MCF 10A (cell line): ENCODE results near the gene IKBKE. TPM values are rescaled to one million over a fixed set of nuclear protein-coding genes. Genes with fewer than 3 reads are reported as not detected.
A peak's percentile ranks its signal among the peaks of the same experiment; 100 is the strongest.

Experiments
- BruUV-seq: library from RNA; stranded (reverse); fragments of 400-500 nt; replicated peaks from 2 replicates; lab custom pipeline; 2021; lab: Mats Ljungman, UMichigan
- CTCF ChIA-PET: fragments of 300-600 bp; sonication (Branson Sonifier 250); formaldehyde crosslinking; extraction: SDS; loops from one replicate; lab custom pipeline; 2021; ENCODE audit warnings: antibody characterized with exemption, inconsistent platforms; lab: Yijun Ruan, JAX
- POLR2A ChIA-PET: fragments of 300-600, 350-650 bp; sonication (Branson Sonifier 250); formaldehyde crosslinking; extraction: SDS; loops from one replicate; lab custom pipeline; 2020; ENCODE audit warnings: antibody characterized with exemption, inconsistent platforms; lab: Yijun Ruan, JAX
- DNase-seq: peaks from one replicate; pipeline ENCODE4 v3.0.0-alpha.2; 2018; ENCODE audit not compliant: unreplicated experiment
- H3K27ac Mint-ChIP-seq: one replicate; pipeline ENCODE4 v1.8.0; 2022; ENCODE audit warnings: mild to moderate bottlenecking, low read depth, mixed read lengths; ENCODE audit not compliant: unreplicated experiment
- H3K27me3 Mint-ChIP-seq: one replicate; pipeline ENCODE4 v1.8.0; 2022; ENCODE audit warnings: mixed read lengths; ENCODE audit not compliant: insufficient read depth, unreplicated experiment
- H3K36me3 Mint-ChIP-seq: one replicate; pipeline ENCODE4 v1.8.0; 2022; ENCODE audit warnings: mild to moderate bottlenecking, moderate library complexity, mixed read lengths; ENCODE audit not compliant: insufficient read depth, unreplicated experiment
- H3K4me1 Mint-ChIP-seq: one replicate; pipeline ENCODE4 v1.8.0; 2022; ENCODE audit warnings: mixed read lengths; ENCODE audit not compliant: insufficient read depth, unreplicated experiment
- H3K4me3 Mint-ChIP-seq: one replicate; pipeline ENCODE4 v1.8.0; 2022; ENCODE audit warnings: mild to moderate bottlenecking, moderate library complexity, mixed read lengths; ENCODE audit not compliant: unreplicated experiment
- H3K9me3 Mint-ChIP-seq: one replicate; pipeline ENCODE4 v1.8.0; 2022; ENCODE audit warnings: mixed read lengths; ENCODE audit not compliant: unreplicated experiment
- CTCF ChIP-seq: fragments of 200-600 bp; IDR thresholded peaks from one replicate; pipeline ENCODE4 v1.8.0; 2022; ENCODE audit warnings: antibody characterized with exemption, mild to moderate bottlenecking; ENCODE audit not compliant: unreplicated experiment
- intact Hi-C: fragments of 100-400 bp; cut with micrococcal nuclease; formaldehyde crosslinking; loops from 2 replicates; pipeline ENCODE4 v1.14.1; 2022
- total RNA-seq: library from RNA; stranded (reverse); gene quantifications from 2 replicates; pipeline ENCODE4 v1.2.3, GENCODE V29; 2022

Gene IKBKE
- total RNA-seq, 1 experiment from 2014 or later: 12.1 TPM

GRCh38 chr1:206502403-206502802, 32.1 kb downstream of the IKBKE start:
- intact Hi-C loops: loop anchor here (10.0 kb wide), 1 partner anchor 302 kb away; no protein-coding TSS in a partner anchor
- Mint-ChIP-seq H3K9me3 (no peaks in the 10 kb centered on the region), H3K4me1 (peaks cover 51% of the 10 kb centered on the region), H3K36me3 (no peaks in the 10 kb centered on the region), H3K27me3 (no peaks in the 10 kb centered on the region), H3K4me3 (no peak overlapping the region), H3K27ac (no peak overlapping the region)
- ChIA-PET CTCF (interaction anchor here (0.6 to 21.4 kb wide), 10 partner anchors 10 to 740 kb away, joined by 3 to 851 read pairs (median 11); no protein-coding TSS in a partner anchor), POLR2A (interaction anchor here (1.3 to 2.8 kb wide), 5 partner anchors 11 to 110 kb away, joined by 3 to 11 read pairs (median 6); partner anchors contain the start of gene EIF2D)
- no peak for DNase-seq
- no peak for TF ChIP-seq CTCF
- no TSS peak for BruUV-seq

DNA sequence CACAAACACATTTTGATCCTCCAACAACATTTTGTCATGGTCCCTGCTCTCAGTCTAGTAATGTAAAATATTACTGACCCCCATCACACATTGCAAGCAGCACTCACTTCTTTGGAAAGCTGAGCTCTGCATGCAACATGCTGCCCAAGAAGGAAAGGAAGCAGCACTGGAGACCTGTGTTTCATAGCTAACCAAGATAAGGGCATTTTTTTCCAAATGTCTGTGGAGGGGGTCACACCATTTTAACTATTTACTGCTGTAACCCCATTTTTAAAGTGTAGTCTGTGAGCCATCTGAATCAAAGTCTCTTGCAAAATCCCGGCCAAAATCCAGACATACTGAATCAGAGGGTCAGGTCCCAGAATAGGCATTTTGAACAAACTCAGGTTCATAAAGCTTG, 32.5 kb downstream of the IKBKE start:
- Mint-ChIP-seq H3K27ac (no peak overlapping the region), H3K4me1 (peaks cover 51% of the 10 kb centered on the region), H3K4me3 (no peak overlapping the region), H3K36me3 (no peaks in the 10 kb centered on the region), H3K9me3 (no peaks in the 10 kb centered on the region), H3K27me3 (no peaks in the 10 kb centered on the region)
- intact Hi-C loops: loop anchor here (10.0 kb wide), 1 partner anchor 302 kb away; no protein-coding TSS in a partner anchor
- no peak for TF ChIP-seq CTCF
- BruUV-seq: no TSS peak
- ChIA-PET POLR2A (interaction anchor here (1.3 to 2.8 kb wide), 9 partner anchors 8 to 133 kb away, joined by 3 to 11 read pairs (median 5); partner anchors contain the start of genes DYRK3 and EIF2D), CTCF (interaction anchor here (0.6 to 21.4 kb wide), 11 partner anchors 10 to 740 kb away, joined by 3 to 851 read pairs (median 5); no protein-coding TSS in a partner anchor)
- no peak for DNase-seq

- H3K4me3 Mint-ChIP-seq: peak overlapping the region; percentile 57
- CTCF ChIA-PET: interaction anchor here (0.6 to 21.4 kb wide), 16 partner anchors 9 to 1184 kb away, joined by 3 to 851 read pairs (median 5); no protein-coding TSS in a partner anchor
- peak; percentile 100 for DNase-seq
- BruUV-seq: no TSS peak
- H3K27me3 Mint-ChIP-seq: no peaks in the 10 kb centered on the region
- peaks cover 1% of the 10 kb centered on the region for H3K36me3 Mint-ChIP-seq
- no peak for TF ChIP-seq CTCF
- intact Hi-C loops: loop anchor here (10.0 kb wide), 1 partner anchor 301 kb away; no protein-coding TSS in a partner anchor
- peaks cover 52% of the 10 kb centered on the region for H3K4me1 Mint-ChIP-seq
- peak overlapping the region; percentile 89 for H3K27ac Mint-ChIP-seq
- POLR2A ChIA-PET: interaction anchor here (0.5 to 2.8 kb wide), 16 partner anchors 9 to 1244 kb away, joined by 3 to 11 read pairs (median 4); partner anchors contain the start of genes DYRK3, EIF2D and SRGAP2
- H3K9me3 Mint-ChIP-seq: no peaks in the 10 kb centered on the region
Measured at GRCh38 chr1:206503591-206504362, 33.5 kb downstream of the IKBKE start.

GRCh38 chr1:206504363-206504713, 34.1 kb downstream of the IKBKE start:
- CTCF ChIA-PET: interaction anchor here (0.6 to 21.4 kb wide), 13 partner anchors 8 to 1185 kb away, joined by 3 to 851 read pairs (median 5); no protein-coding TSS in a partner anchor
- Mint-ChIP-seq H3K9me3 (no peaks in the 10 kb centered on the region), H3K4me1 (peaks cover 54% of the 10 kb centered on the region), H3K27ac (peak overlapping the region; percentile 89), H3K36me3 (peaks cover 7% of the 10 kb centered on the region), H3K27me3 (no peaks in the 10 kb centered on the region), H3K4me3 (peak overlapping the region; percentile 57)
- intact Hi-C loops: loop anchor here (10.0 kb wide), 1 partner anchor 300 kb away; no protein-coding TSS in a partner anchor
- BruUV-seq: no TSS peak
- POLR2A ChIA-PET: interaction anchor here (0.9 to 2.8 kb wide), 7 partner anchors 9 to 131 kb away, joined by 3 to 11 read pairs (median 4); partner anchors contain the start of genes DYRK3 and EIF2D
- DNase-seq: no peak
- no peak for TF ChIP-seq CTCF
